ENCODE measurements around the gene NSMCE3.
A peak's percentile ranks its signal among the peaks of the same experiment; 100 is the strongest.

Gene NSMCE3

GRCh38 chr15:29269485-29270168, at the start of gene NSMCE3:
NSMCE3 (minus strand) TSS chr15:29269822; CDS start chr15:29269705, 117 bp downstream.
- FAIRE-seq (peak; percentile 91), DNase-seq (ENCODE audit: insufficient read length, low spot score) (peak; percentile 66)

- DNase-seq (ENCODE audit: insufficient read length, low spot score) (no peak), FAIRE-seq (no peak)
Measured at GRCh38 chr15:29316422-29316821, 46.8 kb upstream of the NSMCE3 start.

DNA sequence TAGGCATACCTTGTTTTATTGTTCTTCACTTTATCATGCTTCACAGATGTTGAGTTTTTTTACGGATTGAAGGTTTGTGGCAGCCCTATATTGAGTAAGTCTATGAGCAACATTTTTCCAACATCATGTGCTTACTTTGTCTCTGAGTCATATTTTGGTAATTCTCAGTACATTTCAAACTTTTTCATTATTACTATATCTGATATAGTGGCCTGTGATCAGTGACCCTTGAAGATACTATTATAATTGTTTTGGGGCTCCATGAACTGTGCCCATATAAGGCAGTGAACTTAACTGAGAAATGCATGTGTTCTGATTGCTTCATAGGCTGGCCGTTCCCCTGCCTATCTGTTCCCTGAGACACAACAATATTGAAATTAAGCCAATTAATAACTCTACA, 42.8 kb upstream of the NSMCE3 start:
- FAIRE-seq: no peak
- no peak for DNase-seq (ENCODE audit: insufficient read length, low spot score)

- no peak for FAIRE-seq
- no peak for DNase-seq (ENCODE audit: insufficient read length, low spot score)
Measured at GRCh38 chr15:29311696-29312095, 42.1 kb upstream of the NSMCE3 start.

GRCh38 chr15:29309139-29309538, 39.5 kb upstream of the NSMCE3 start:
- DNase-seq (ENCODE audit: insufficient read length, low spot score) (no peak), FAIRE-seq (no peak)

DNA sequence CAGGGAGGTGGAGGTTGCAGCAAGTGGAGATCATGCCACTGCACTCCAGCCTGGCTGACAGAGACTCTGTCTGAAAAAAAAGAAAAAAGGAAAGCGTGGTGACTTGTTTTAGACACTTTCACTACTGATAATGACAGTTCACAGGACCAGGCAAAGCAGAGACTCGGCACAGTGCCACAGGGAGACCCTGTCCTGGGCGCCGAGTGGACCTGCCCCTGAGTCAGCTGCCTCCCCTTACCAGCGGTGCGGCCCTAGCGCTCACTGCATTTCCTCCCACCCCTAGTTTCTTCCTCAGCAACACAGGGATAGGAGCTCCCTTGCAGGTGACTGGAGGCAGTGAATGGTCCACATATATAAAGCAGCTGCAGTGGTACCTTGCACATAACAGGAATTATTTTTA, 38.7 kb upstream of the NSMCE3 start:
- FAIRE-seq: no peak
- DNase-seq (ENCODE audit: insufficient read length, low spot score): no peak

DNA sequence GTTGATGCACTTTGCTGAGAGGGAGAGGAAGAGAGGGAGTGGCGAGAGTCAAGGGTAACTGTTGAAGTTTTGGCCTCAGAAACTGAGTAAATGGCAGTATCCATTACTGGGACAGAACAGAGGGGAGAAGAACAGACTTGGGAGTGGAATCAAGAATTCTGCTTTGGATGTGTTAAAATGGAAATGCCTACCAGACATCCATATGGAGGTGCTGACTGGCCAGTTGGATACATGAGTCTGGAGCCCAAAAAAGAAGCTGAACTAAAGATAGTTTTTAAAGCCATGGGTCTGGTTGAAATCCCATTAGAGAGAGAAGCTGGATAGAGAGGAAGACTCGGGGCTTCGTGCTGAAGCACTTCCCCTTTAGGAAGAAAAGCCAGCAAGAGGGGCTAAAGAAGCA, 35.9 kb upstream of the NSMCE3 start:
- no peak for DNase-seq (ENCODE audit: insufficient read length, low spot score)
- no peak for FAIRE-seq

DNA sequence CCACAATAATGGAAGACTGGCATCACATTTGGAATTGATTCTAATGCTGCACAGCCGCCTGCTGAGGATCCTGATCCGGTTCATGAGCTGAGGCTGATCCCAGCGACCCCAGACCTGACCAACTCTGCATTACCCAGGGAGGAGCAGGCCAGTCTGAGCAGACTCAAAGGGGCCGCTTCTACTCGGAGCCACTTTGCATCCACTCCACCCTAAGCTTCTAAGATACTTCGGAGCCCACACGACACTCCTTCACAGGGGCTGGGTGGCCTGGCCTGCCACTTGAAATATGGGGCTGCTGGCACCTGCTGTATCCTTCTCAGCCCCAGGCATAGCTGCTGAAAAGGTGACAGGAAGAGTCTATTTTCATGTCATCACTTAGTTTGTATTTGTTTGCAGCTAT, 33.2 kb upstream of the NSMCE3 start:
- FAIRE-seq (no peak), DNase-seq (ENCODE audit: insufficient read length, low spot score) (no peak)

- no peak for FAIRE-seq
- DNase-seq (ENCODE audit: insufficient read length, low spot score): no peak
Measured at GRCh38 chr15:29299784-29300183, 30.2 kb upstream of the NSMCE3 start.

GRCh38 chr15:29299331-29299730, 29.7 kb upstream of the NSMCE3 start:
- DNase-seq (ENCODE audit: insufficient read length, low spot score) (no peak), FAIRE-seq (no peak)

DNA sequence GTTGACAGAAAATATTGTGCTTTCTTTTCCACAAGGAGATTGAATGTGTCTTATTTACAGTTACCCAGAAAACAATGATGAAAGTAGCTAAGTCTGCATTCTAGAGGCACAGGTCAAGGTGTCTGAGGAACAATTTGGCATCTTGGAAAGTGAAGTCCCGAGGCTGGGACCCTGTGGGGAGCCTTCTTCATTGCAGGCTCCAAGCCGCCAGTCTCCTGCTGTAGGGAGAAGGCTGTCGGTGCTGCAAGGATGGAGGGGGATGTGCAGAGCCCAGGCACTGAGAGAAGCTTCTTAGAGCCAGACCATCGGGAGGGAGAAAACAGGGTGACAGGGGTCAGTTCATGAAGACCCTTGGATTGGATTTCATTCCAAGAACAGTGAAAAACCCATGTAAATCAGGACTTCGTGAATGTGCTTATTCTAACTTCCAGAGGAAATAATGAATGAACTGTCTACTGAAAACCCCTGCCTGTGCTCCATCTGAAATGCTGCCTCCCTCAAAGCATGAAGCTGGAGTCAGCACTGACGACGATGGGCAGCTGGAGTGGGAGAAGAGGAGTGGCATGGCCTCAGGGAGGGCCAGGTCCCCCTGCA, 25.2 kb upstream of the NSMCE3 start:
- no peak for DNase-seq (ENCODE audit: insufficient read length, low spot score)

DNA sequence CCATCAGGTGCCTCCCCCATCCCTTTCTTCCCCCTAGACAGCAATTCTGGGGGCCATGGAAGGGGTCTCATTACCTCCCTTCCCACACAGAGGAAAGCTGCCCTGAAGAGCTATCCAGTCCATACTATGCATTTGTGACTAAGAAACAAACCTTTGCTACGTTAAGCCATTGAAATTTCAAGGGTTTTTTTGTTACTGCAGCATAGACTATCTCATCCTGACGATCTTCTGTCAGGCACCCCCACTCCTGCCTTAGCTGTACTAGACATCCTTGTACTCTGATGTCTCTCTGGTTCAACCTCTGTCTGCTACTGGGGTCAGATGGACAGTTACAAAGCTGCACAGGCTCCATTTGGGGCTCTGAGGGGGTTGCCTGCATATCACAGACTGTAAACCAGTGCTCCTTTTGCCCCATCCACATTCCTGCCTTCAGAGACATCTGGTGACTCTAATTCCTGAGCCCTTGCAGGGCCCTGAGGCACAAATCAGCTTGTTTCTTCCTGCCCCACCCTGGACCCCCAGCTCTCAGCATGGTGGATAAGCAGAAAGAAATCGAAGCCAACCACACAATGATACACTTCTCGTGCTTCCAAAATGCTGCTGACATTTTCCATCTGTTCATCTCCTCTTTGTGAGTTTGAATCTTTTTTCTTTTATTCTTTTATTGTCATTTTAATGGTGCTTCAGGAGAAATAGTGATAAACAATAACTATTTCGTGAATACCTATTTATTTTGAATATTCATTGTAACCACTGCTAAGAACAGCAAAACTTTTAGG, 21.6 kb upstream of the NSMCE3 start:
- no peak for FAIRE-seq

More for the DNA sequence above, 25.2 kb upstream of the NSMCE3 start:
- no peak for FAIRE-seq

GRCh38 chr15:29289173-29289572, 19.6 kb upstream of the NSMCE3 start:
- no peak for DNase-seq (ENCODE audit: insufficient read length, low spot score)
- FAIRE-seq: no peak

More for the DNA sequence above, 21.6 kb upstream of the NSMCE3 start:
- DNase-seq (ENCODE audit: insufficient read length, low spot score): no peak

- no peak for FAIRE-seq
Measured at GRCh38 chr15:29285386-29285785, 15.8 kb upstream of the NSMCE3 start.

DNA sequence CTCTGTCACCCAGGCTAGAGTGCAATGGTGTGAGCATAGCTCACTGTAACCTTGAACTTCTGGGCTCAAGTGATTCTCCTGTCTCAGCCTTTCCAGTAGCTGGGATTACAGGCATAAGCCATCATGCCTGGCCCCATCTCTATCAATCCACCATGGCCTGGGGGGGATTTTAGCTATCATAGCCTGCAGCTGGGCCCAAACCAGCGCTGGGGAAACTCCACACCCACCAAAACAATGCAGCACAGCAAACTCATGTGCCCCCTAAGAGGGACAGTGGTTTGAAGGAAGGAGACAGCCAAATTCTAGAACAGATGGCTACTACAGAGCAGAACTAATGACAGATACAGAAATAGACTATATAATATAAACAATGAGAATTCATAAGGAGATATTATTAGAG, 13.8 kb upstream of the NSMCE3 start:
- no peak for DNase-seq (ENCODE audit: insufficient read length, low spot score)
- FAIRE-seq: no peak

More at GRCh38 chr15:29285386-29285785, 15.8 kb upstream of the NSMCE3 start:
- no peak for DNase-seq (ENCODE audit: insufficient read length, low spot score)

GRCh38 chr15:29280514-29280913, 10.9 kb upstream of the NSMCE3 start:
- DNase-seq (ENCODE audit: insufficient read length, low spot score) (no peak), FAIRE-seq (no peak)

DNA sequence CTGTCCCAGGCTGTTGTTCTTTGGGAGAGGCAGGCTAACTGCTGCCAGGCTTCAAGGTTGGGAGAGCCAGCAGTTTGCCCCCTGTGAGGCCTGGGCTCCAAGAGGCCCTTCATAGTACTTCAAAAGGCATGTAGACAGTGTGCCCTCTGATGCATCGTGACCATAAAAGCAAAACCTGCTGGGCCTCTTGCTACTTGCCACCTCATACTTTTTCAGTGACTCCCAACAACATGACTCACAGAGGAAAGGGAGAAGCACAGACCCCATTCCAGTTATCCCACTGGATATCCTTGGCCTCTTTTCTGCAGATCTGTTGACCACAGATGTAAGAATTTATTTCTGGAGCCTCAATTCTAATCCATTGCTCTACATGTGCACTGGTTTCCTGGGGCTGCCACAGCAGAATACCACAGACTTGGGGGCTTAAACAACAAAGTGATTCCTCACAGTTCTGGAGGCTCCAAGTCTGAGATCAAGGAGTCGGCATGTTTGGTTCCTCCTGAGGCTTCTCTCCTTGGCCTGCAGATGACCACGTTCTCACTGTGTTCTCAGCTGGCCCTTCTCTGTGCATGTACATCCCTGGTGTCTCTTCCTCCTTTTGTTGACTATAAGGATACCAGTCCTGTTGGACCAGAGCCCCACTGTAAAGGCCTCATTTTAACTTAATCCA, 8.9 kb upstream of the NSMCE3 start:
- DNase-seq (ENCODE audit: insufficient read length, low spot score) (no peak), FAIRE-seq (no peak)

- FAIRE-seq (no peak), DNase-seq (ENCODE audit: insufficient read length, low spot score) (no peak)
Measured at GRCh38 chr15:29276366-29276765, 6.7 kb upstream of the NSMCE3 start.

DNA sequence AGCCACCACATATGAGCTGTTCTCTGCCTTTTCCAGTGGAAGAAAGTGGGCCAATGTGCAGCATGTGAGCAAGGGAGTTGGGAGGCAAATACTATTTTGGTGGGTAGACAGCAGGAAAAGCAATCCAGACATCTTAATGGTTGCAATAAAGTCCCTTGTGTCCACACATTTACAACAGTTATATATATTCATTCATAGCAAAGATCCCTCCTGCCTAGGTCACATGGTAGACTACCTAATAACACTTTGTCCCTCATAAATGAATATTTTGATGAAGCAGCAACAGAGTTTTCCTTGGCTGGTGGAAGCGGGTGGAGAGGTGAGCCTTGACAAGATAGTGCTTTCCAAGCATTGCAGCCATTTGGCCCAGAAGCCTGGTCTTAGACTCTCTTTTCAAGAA, 6.2 kb upstream of the NSMCE3 start:
- FAIRE-seq: no peak
- DNase-seq (ENCODE audit: insufficient read length, low spot score): no peak

DNA sequence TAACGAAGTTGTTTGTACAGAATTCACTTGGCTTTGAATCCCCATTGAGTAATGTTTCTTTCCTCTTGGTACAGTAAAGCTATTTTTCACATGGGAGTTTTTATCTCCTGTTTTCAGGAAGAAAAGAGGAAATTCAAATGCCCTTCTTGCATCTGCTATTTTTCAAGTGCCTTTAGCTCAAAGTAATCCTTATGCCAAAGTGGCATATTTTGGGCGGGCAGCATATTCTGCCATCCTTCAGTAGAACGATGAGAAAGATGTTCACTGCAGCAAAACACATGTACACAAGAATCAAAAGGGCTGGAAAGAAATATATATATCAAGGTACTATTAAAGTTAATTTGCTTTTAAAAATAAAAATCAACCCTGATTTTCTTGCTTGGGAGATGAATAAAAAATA, 5.3 kb upstream of the NSMCE3 start:
- no peak for FAIRE-seq
- no peak for DNase-seq (ENCODE audit: insufficient read length, low spot score)

GRCh38 chr15:29272219-29272618, 2.6 kb upstream of the NSMCE3 start:
- no peak for DNase-seq (ENCODE audit: insufficient read length, low spot score)
- no peak for FAIRE-seq

Measured in GM19239 (cell line).